Heart left ventricle (tissue), 13 donors: ENCODE results near the gene A2ML1.

Experiments used
- POLR2A ChIP-seq, 2 donors: fragments of 450-650 bp; IDR thresholded peaks; one replicate each; pipeline ENCODE4 v1.6.1; 2017; ENCODE audit warnings: antibody characterized with exemption in 2 of 2, mild to moderate bottlenecking in 2 of 2, moderate library complexity in 2 of 2
- TF ChIP-seq, protein P1 (sequence below), 12 donors: fragments of 200-600 bp; sonication (generic) in 4 of 12; IDR thresholded peaks; one replicate each; pipeline versions ENCODE4 v1.5.0 to v1.8.0; 2018 to 2022; ENCODE audit warnings: antibody characterized with exemption in 12 of 12, mild to moderate bottlenecking in 5 of 12
- donor health status: ischemic (EF 13 %, LVEDD 7.1; RV severe dilation, severe dysfunction).
- donor health status: DM: no; HTN: yes; CAD: no.
- donor health status: DM: no; HTN: no; CAD: no.
- donor health status: ischemic (EF 25% LVEDD 6.9; RV normal size, moderate dysfunction).
- donor health status: ischemic (EF 25% LVEDD 5.7; RV mildly dilated, moderate dysfunction).
- donor health status: ischemic (EF 35%, LVEDD 5.7; RV mildly dilated, moderate dysfunction).
- donor health status: nonischemic (EF 11% LVEDD 7.7; RV severe dilation, severe dysfunction).
- donor health status: DM: yes; HTN: yes; CAD: no.
- donor health status: PGD.
- donor health status: ischemic (EF 29% LVEDD 5.4; RV normal size, mild dysfunction).
- donor health status: nonischemic (EF 23%, LVEDD 6.1; RV moderate dilation, normal function).

DNA sequence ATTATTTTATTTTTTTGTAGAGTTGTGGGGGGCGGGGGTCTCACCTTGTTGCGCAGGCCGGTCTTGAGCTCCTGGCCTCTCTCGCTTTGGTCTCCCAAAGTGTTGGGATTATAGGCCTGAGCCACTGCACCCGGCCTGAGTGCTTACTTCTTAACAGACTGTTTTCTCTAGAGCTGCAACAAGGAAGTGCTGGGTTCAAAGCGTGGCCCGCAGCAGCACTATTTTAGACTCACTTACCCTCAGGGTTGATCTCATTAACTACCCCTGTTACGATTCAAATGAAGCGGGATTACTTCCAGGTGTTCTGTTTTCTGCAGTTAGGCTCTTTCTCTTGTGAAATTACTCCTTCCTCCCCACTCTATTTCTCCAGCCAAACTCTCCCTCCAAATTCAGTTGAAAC is 8.7 kb downstream of the A2ML1 start:
- TF ChIP-seq, protein P1, sequence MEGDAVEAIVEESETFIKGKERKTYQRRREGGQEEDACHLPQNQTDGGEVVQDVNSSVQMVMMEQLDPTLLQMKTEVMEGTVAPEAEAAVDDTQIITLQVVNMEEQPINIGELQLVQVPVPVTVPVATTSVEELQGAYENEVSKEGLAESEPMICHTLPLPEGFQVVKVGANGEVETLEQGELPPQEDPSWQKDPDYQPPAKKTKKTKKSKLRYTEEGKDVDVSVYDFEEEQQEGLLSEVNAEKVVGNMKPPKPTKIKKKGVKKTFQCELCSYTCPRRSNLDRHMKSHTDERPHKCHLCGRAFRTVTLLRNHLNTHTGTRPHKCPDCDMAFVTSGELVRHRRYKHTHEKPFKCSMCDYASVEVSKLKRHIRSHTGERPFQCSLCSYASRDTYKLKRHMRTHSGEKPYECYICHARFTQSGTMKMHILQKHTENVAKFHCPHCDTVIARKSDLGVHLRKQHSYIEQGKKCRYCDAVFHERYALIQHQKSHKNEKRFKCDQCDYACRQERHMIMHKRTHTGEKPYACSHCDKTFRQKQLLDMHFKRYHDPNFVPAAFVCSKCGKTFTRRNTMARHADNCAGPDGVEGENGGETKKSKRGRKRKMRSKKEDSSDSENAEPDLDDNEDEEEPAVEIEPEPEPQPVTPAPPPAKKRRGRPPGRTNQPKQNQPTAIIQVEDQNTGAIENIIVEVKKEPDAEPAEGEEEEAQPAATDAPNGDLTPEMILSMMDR (IDR thresholded peaks at IDR 0.05) = no peak
- TF ChIP-seq POLR2A (IDR thresholded peaks at IDR 0.05) = no peak
